ENCODE data around the gene ZSWIM4.
"Not testable (repeated sequence)": the region's sequence is repeated elsewhere in the genome, so short reads cannot be mapped to it uniquely, and the experiment has no call there.

The ZSWIM4 gene

GRCh38 chr19:13838435-13839129, 43.3 kb downstream of the ZSWIM4 start:
- no peak for DNase-seq

GRCh38 chr19:13839130-13839937, 44.1 kb downstream of the ZSWIM4 start:
- DNase-seq, result peak; percentile 65

DNA sequence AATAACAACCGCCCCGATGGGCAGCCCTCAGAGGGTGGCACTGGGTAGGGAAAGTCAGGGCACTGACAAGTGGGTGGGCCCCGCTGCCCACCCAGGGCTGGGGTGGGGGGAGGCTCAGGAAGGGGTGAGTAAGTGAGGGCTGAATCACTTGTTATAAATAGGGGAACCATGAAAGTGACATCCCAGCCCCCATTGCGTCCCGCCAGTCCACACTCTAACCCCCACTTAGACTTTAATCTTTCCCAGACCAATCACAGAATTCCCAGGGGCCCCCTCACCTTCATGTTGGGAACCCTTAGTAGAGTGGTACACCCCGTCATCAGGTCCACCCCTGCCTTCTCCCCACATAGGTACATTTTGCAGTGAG, 44.7 kb downstream of the ZSWIM4 start:
- no peak for DNase-seq

GRCh38 chr19:13840305-13841085, 45.3 kb downstream of the ZSWIM4 start:
- peak; percentile 66 for DNase-seq

DNA sequence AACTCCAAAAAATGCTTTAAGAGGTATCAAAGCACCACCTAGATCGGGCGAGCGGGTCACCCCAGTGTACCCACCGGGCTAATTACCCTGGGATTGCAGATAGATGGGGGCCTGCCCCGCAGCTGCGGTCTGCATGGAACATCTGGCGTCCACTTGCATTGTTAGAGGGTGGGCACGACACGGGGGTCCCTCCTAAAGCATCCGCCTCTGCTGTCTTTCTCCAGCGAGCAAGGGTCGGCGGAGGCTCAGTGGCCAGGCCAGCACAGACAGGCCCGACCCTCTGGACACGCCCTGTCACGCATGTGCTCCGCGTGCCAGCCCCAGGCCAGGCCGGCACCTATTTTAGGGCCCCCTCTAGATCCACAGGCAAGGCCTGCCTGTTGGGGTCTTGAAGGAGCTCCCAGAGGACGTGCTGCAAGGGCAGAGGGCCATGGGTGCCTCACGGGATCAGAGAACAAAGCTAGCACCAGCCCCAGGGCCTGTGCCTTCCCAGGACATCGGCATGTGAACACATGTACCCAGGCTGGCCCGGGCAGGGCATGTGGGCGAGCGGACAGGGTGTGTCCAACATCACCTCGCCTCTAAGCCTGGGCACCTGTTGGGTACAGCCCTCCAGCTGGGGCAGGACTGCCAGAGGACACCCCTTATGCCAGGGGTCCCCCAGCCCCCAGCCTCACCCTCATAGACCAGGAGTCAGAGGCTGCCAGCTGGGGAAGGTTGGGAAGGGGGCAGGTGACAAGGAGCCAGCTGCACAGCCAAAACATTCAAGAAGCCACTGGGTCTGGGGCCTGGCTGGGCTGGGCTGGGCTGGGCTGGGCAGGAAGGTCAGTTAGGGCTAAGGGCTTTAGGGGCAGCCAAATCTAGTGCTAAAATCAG, 46.1 kb downstream of the ZSWIM4 start:
- DNase-seq, result no peak

DNA sequence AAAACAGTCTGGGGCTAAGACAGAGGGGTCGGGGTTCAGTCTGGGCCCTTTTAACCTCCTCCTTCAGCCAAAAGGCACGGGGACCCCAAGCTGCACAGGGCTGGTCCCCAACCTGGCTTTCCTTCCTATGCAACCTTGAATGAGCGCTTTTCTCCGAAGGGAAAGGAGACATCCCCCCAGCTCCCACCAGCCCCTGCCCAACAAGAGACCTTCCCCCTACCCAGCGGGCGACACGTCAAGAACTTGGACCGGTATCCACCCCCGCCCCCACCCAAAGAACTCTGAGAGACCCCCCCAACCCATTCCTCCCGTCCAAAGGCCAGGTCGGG, 46.7 kb downstream of the ZSWIM4 start:
- no peak for DNase-seq

GRCh38 chr19:13842291-13843103, 47.3 kb downstream of the ZSWIM4 start:
- DNase-seq, result no peak

GRCh38 chr19:13843104-13843921, 48.1 kb downstream of the ZSWIM4 start:
- DNase-seq, result no peak

DNA sequence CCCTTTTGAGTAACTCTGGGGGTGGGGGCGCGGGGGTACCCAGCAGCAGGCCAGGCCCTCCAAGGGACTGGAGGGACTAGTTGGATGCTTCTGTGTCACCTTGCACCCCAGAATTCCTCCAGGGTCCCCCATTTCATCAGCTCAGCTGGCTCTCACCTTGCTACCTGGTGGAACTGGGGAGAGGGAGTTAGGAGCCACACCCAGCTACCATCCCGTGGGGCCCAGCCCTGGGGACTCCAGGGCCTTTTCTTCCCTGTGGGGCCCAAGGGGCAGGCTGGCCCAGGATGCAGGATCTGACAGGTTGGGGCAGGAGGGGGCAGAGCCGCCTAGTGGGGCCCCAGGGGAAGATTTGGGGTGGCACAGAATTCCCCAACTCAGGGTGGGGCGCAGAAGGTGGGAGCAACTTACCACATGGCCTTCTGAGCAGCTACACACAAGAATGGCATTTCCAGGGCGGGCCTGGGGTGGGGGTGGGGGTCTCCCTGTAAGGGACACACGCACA, 48.9 kb downstream of the ZSWIM4 start:
- DNase-seq, result no peak

GRCh38 chr19:13846557-13847406, 51.5 kb downstream of the ZSWIM4 start:
- peak; percentile 83 for DNase-seq

- DNase-seq, result peak; percentile 84
Observed at GRCh38 chr19:13847407-13848339, 52.4 kb downstream of the ZSWIM4 start.

GRCh38 chr19:13848340-13848677, 53.1 kb downstream of the ZSWIM4 start:
- DNase-seq, result no peak

GRCh38 chr19:13848798-13849676, 53.8 kb downstream of the ZSWIM4 start:
- no peak for DNase-seq

- DNase-seq, result no peak
Observed at GRCh38 chr19:13849991-13850909, 55.0 kb downstream of the ZSWIM4 start.

DNA sequence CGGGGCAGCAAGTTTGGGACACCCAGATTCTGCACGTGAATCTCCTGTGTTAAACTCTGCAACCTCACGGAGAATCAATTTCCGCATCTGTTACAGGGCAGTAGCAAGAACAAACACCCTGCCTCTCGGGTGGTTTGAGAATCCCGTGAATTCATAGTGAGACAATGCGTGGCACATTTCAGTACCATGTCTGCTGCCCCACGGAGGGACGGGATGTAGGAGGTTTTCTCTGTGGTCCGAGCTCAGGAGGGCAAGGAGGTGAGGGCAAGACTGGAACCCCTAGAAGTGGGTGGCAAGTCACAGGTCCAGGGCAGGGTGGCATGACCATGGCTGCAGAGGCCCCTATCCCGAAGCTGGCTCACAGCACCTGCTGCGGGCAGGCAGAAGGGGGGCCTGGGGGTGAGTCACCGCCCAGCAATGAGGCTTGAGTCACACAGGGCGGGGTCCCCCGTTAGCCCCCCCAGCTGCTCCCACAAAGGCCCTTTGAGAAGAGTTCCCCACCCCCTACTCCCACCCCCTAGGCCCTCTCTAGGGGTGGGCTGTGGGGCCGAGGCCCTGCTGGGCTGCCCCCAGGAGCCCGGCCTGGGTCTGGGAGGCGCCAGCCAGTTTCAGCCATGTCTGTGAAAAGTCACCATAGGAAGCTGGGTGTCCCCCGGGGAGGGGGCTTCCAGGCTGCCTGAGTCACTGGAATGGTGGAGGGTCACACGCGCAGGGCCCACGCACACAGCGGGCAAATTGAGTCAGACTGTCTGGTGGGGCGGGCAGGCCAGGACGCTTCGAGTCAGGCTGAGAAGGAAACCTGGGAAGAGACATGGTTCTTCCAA, 55.9 kb downstream of the ZSWIM4 start:
- DNase-seq, result peak; percentile 73

- DNase-seq, result not testable (repeated sequence)
Observed at GRCh38 chr19:13851734-13852114, 56.5 kb downstream of the ZSWIM4 start.

Measured in amniotic stem cell (primary cell).